Upper lobe of left lung (tissue), 6 donors: ENCODE measurements around the gene CRIP2. TPM values are rescaled to one million over a fixed set of nuclear protein-coding genes. Genes with fewer than 3 reads are reported as not detected.

ENCODE experiments used
- ATAC-seq, 2 donors: fragments of 200-7000 bp; cut with Tn5 transposase; one replicate each; pipeline ENCODE4 v1.9.1; 2022; ENCODE audit warnings: mild to moderate bottlenecking in 2 of 2, moderate library complexity in 2 of 2; ENCODE audit not compliant: low FRiP score in 2 of 2
- DNase-seq, 2 donors: peaks; one replicate each; pipeline ENCODE4 v3.0.0-alpha.2; 2019 to 2020
- H3K27ac ChIP-seq, 4 donors: fragments of 200-600 bp; sonication (generic); one replicate each; pipeline ENCODE4 v1.5.1; 2016 to 2019
- H3K27me3 ChIP-seq, 4 donors: fragments of 200-600 bp; sonication (generic); one replicate each; pipeline ENCODE4 v1.5.1; 2017 to 2019
- H3K36me3 ChIP-seq, 4 donors: fragments of 200-600 bp; sonication (generic); one replicate each; pipeline ENCODE4 v1.5.1; 2016 to 2019
- H3K4me1 ChIP-seq, 4 donors: fragments of 200-600 bp; sonication (generic); one replicate each; pipeline ENCODE4 v1.5.1; 2018 to 2019
- H3K4me3 ChIP-seq, 4 donors: fragments of 200-600 bp; sonication (generic); one replicate each; pipeline ENCODE4 v1.5.1; 2017 to 2019; ENCODE audit warnings: mild to moderate bottlenecking in 2 of 4, moderate library complexity in 1 of 4
- H3K9me3 ChIP-seq, 4 donors: fragments of 200-600 bp; sonication (generic); one replicate each; pipeline ENCODE4 v1.5.1; 2018 to 2019
- CTCF ChIP-seq, 6 experiments: fragments of 450-650 bp in 4 of 6; fragments of 200-600 bp in 2 of 6; sonication (generic) in 2 of 6; IDR thresholded peaks; one replicate each; pipeline ENCODE4 v1.5.1; 2016 to 2019; ENCODE audit warnings: antibody characterized with exemption in 6 of 6
- EP300 ChIP-seq, 4 donors: sonication (generic); formaldehyde crosslinking; IDR thresholded peaks; one replicate each; pipeline ENCODE4 v1.5.1; 2017; ENCODE audit warnings: antibody characterized with exemption in 4 of 4, control low read depth in 2 of 4
- POLR2A ChIP-seq, 4 donors: fragments of 450-650 bp; IDR thresholded peaks; one replicate each; pipeline ENCODE4 v1.5.1; 2016 to 2017; ENCODE audit warnings: antibody characterized with exemption in 4 of 4, mild to moderate bottlenecking in 2 of 4
- POLR2AphosphoS5 ChIP-seq, 2 donors: sonication (generic); formaldehyde crosslinking; IDR thresholded peaks; one replicate each; pipeline ENCODE4 v1.5.1; 2017; ENCODE audit warnings: antibody characterized with exemption in 2 of 2
- WGBS, 2 donors: methylation state at CpG; one replicate each; pipeline ENCODE4 v1.1.5; 2017 to 2018; 5-methylcytosine and 5-hydroxymethylcytosine counted together
- total RNA-seq, 6 donors: library from RNA; depleted of rRNA in 4 of 6; stranded (reverse); fragments of >200 nt in 4 of 6; gene quantifications; one replicate each; pipeline versions ENCODE4 v1.1.0 to v1.2.1, GENCODE V29; 2016 to 2021
- donor health status: DM: no; HTN: no; CAD: no; lungs with moderate emphysema.
- donor health status: DM: no; HTN: yes; CAD: no; lungs with severe emphysema.

Gene CRIP2
- total RNA-seq, 6 donors from 2014 or later: 55.5 to 422 (median 190) TPM

GRCh38 chr14:105502446-105503295, 28.1 kb downstream of the CRIP2 start:
- H3K4me1 ChIP-seq: no peaks in the 10 kb centered on the region
- no peak for ATAC-seq
- H3K36me3 ChIP-seq: peaks cover 0 to 5% (median 2%) of the 10 kb centered on the region in 4 donors
- H3K9me3 ChIP-seq: no peaks in the 10 kb centered on the region
- WGBS, 2 donors: 77 to 82% methylated on average over 11 to 18 of the region's 18 CpGs
- H3K27ac ChIP-seq: no peak overlapping the region
- no peak overlapping the region for H3K4me3 ChIP-seq
- no peak for TF ChIP-seq POLR2AphosphoS5 (IDR thresholded peaks at IDR 0.05)
- TF ChIP-seq CTCF (IDR thresholded peaks at IDR 0.05): no peak
- no peak for TF ChIP-seq POLR2A (IDR thresholded peaks at IDR 0.05)
- no peak for TF ChIP-seq EP300 (IDR thresholded peaks at IDR 0.05)
- DNase-seq: peak; percentile 10 to 62
- H3K27me3 ChIP-seq: no peaks in the 10 kb centered on the region

- no peak overlapping the region for H3K27ac ChIP-seq
- no peaks in the 10 kb centered on the region for H3K4me1 ChIP-seq
- TF ChIP-seq POLR2AphosphoS5 (IDR thresholded peaks at IDR 0.05): no peak
- no peak for TF ChIP-seq POLR2A (IDR thresholded peaks at IDR 0.05)
- TF ChIP-seq EP300 (IDR thresholded peaks at IDR 0.05): no peak
- no peak for TF ChIP-seq CTCF (IDR thresholded peaks at IDR 0.05)
- no peaks in the 10 kb centered on the region for H3K27me3 ChIP-seq
- H3K9me3 ChIP-seq: no peaks in the 10 kb centered on the region
- ATAC-seq (no peak), DNase-seq (peak in 1 of 2 donors; percentile 6)
- peaks cover 0 to 5% (median 1%) of the 10 kb centered on the region in 4 donors for H3K36me3 ChIP-seq
- WGBS, 2 donors: 89 to 91% methylated on average over 7 of the region's 7 CpGs
- no peak overlapping the region for H3K4me3 ChIP-seq
These were observed 28.6 kb downstream of the CRIP2 start for GRCh38 chr14:105503296-105503640.

GRCh38 chr14:105503935-105504692, 29.5 kb downstream of the CRIP2 start:
- TF ChIP-seq POLR2AphosphoS5 (IDR thresholded peaks at IDR 0.05) (no peak), POLR2A (IDR thresholded peaks at IDR 0.05) (no peak), CTCF (IDR thresholded peaks at IDR 0.05) (no peak), EP300 (IDR thresholded peaks at IDR 0.05) (no peak)
- ATAC-seq (peak in 1 of 2 donors; percentile 2), DNase-seq (peak; percentile 15 to 81)
- WGBS, 2 donors: 71 to 81% methylated on average over 25 to 29 of the region's 29 CpGs
- Histone ChIP-seq H3K9me3 (no peaks in the 10 kb centered on the region), H3K36me3 (no peaks in the 10 kb centered on the region), H3K27me3 (no peaks in the 10 kb centered on the region), H3K4me3 (no peak overlapping the region), H3K27ac (no peak overlapping the region), H3K4me1 (no peaks in the 10 kb centered on the region)

- H3K27me3 ChIP-seq: no peaks in the 10 kb centered on the region
- H3K9me3 ChIP-seq: no peaks in the 10 kb centered on the region
- H3K4me1 ChIP-seq: no peaks in the 10 kb centered on the region
- H3K4me3 ChIP-seq: no peak overlapping the region
- H3K36me3 ChIP-seq: no peaks in the 10 kb centered on the region
- 86 to 87% methylated on average over 12 of the region's 16 CpGs for WGBS, 2 donors
- no peak overlapping the region for H3K27ac ChIP-seq
- peak in 1 of 2 donors; percentile 0 for ATAC-seq
- DNase-seq: peak; percentile 18 to 61
- TF ChIP-seq EP300 (IDR thresholded peaks at IDR 0.05) (no peak), CTCF (IDR thresholded peaks at IDR 0.05) (no peak), POLR2AphosphoS5 (IDR thresholded peaks at IDR 0.05) (no peak)
These were observed 30.5 kb downstream of the CRIP2 start for GRCh38 chr14:105505101-105505500.
